Vagina (tissue), 2 donors: Measurements from ENCODE around the gene NUP62. TPM values are rescaled to one million over a fixed set of nuclear protein-coding genes. Genes with fewer than 3 reads are reported as not detected.

Experiments
- DNase-seq, 2 donors: peaks; one replicate each; pipeline ENCODE4 v3.0.0-alpha.2; 2017; ENCODE audit errors: extremely low spot score in 2 of 2
- H3K27ac ChIP-seq: fragments of 200-600 bp; sonication (generic); one replicate; pipeline ENCODE4 v1.5.1; 2019
- H3K27me3 ChIP-seq: fragments of 200-600 bp; sonication (generic); one replicate; pipeline ENCODE4 v1.5.1; 2019
- H3K36me3 ChIP-seq, 2 donors: fragments of 200-600 bp; sonication (generic); one replicate each; pipeline ENCODE4 v1.5.1; 2017 to 2019
- H3K4me1 ChIP-seq: fragments of 200-600 bp; sonication (generic); one replicate; pipeline ENCODE4 v1.5.1; 2019
- H3K4me3 ChIP-seq, 2 donors: fragments of 200-600 bp; sonication (generic); 1 replicate in 1 of 2; 2 replicates in 1 of 2; pipeline ENCODE4 v1.5.1; 2016 to 2019
- H3K9me3 ChIP-seq: fragments of 200-600 bp; sonication (generic); one replicate; pipeline ENCODE4 v1.5.1; 2019
- CTCF ChIP-seq, 3 experiments: fragments of 450-650 bp in 2 of 3; fragments of 200-600 bp in 1 of 3; sonication (generic) in 1 of 3; IDR thresholded peaks; one replicate each; pipeline ENCODE4 v1.5.1; 2017 to 2019; ENCODE audit warnings: antibody characterized with exemption in 3 of 3, mild to moderate bottlenecking in 2 of 3, moderate library complexity in 2 of 3
- POLR2A ChIP-seq, 2 donors: fragments of 450-650 bp; IDR thresholded peaks; one replicate each; pipeline ENCODE4 v1.6.1; 2017; ENCODE audit warnings: antibody characterized with exemption in 2 of 2, mild to moderate bottlenecking in 2 of 2, moderate library complexity in 2 of 2
- POLR2AphosphoS5 ChIP-seq, 2 donors: sonication (generic); formaldehyde crosslinking; IDR thresholded peaks; one replicate each; pipeline ENCODE4 v1.9.0; 2017; ENCODE audit warnings: antibody characterized with exemption in 2 of 2, mild to moderate bottlenecking in 2 of 2, low read depth in 1 of 2; ENCODE audit not compliant: insufficient read depth in 1 of 2
- intact Hi-C: fragments of 100-400 bp; cut with DNase I; formaldehyde crosslinking; loops from one replicate; pipeline ENCODE4 v1.15.1; 2023
- total RNA-seq: library from RNA; depleted of rRNA; stranded (reverse); fragments of >200 nt; gene quantifications from one replicate; pipeline ENCODE4 v1.2.3, GENCODE V29; 2016

The NUP62 gene
- total RNA-seq, 1 donor from 2014 or later, result 38.5 TPM

- intact Hi-C loops, result no loop called here
- no peaks in the 10 kb centered on the region for H3K27me3 ChIP-seq
- no peaks in the 10 kb centered on the region for H3K36me3 ChIP-seq
- no peak overlapping the region for H3K4me3 ChIP-seq
- no peak overlapping the region for H3K27ac ChIP-seq
- DNase-seq, result no peak
- no peaks in the 10 kb centered on the region for H3K9me3 ChIP-seq
- TF ChIP-seq POLR2A (IDR thresholded peaks at IDR 0.05), result no peak
- TF ChIP-seq CTCF (IDR thresholded peaks at IDR 0.05), result no peak
- TF ChIP-seq POLR2AphosphoS5 (IDR thresholded peaks at IDR 0.05; ENCODE audit: insufficient read depth in 1 of 2, low read depth in 1 of 2), result no peak
- peaks cover 16% of the 10 kb centered on the region for H3K4me1 ChIP-seq
Observed at GRCh38 chr19:49891393-49891792, 37.9 kb downstream of the NUP62 start.

- H3K4me1 ChIP-seq, result peaks cover 11% of the 10 kb centered on the region
- intact Hi-C loops, result no loop called here
- H3K4me3 ChIP-seq, result peak overlapping the region; percentile 26 to 37
- H3K27ac ChIP-seq, result peak overlapping the region; percentile 1
- no peaks in the 10 kb centered on the region for H3K9me3 ChIP-seq
- H3K36me3 ChIP-seq, result no peaks in the 10 kb centered on the region
- TF ChIP-seq POLR2AphosphoS5 (IDR thresholded peaks at IDR 0.05; ENCODE audit: insufficient read depth in 1 of 2, low read depth in 1 of 2) (peak in 1 of 2 donors; percentile 40), CTCF (IDR thresholded peaks at IDR 0.05) (peak in 1 of 3 experiments; percentile 1), POLR2A (IDR thresholded peaks at IDR 0.05) (no peak)
- H3K27me3 ChIP-seq, result no peaks in the 10 kb centered on the region
- no peak for DNase-seq
Observed at GRCh38 chr19:49890349-49891311, 38.7 kb downstream of the NUP62 start.

- Histone ChIP-seq H3K27me3 (no peaks in the 10 kb centered on the region), H3K36me3 (peaks cover 0 to 3% of the 10 kb centered on the region in 2 donors), H3K9me3 (no peaks in the 10 kb centered on the region), H3K27ac (peak overlapping the region; percentile 1), H3K4me1 (peaks cover 11% of the 10 kb centered on the region), H3K4me3 (peak overlapping the region; percentile 26 to 37)
- TF ChIP-seq POLR2AphosphoS5 (IDR thresholded peaks at IDR 0.05; ENCODE audit: insufficient read depth in 1 of 2, low read depth in 1 of 2), result peak in 1 of 2 donors; percentile 50
- peak in 2 of 3 experiments; percentile 13 to 68 for TF ChIP-seq CTCF (IDR thresholded peaks at IDR 0.05)
- TF ChIP-seq POLR2A (IDR thresholded peaks at IDR 0.05), result no peak
- DNase-seq, result no peak
- intact Hi-C loops, result no loop called here
Observed at GRCh38 chr19:49889687-49890348, 39.5 kb downstream of the NUP62 start.

- no peak overlapping the region for H3K4me3 ChIP-seq
- H3K27me3 ChIP-seq, result no peaks in the 10 kb centered on the region
- H3K27ac ChIP-seq, result no peak overlapping the region
Observed at GRCh38 chr19:49889038-49889686, 40.1 kb downstream of the NUP62 start.

More at GRCh38 chr19:49889038-49889686, 40.1 kb downstream of the NUP62 start:
- intact Hi-C loops, result no loop called here
- TF ChIP-seq POLR2A (IDR thresholded peaks at IDR 0.05), result no peak
- no peak for TF ChIP-seq POLR2AphosphoS5 (IDR thresholded peaks at IDR 0.05; ENCODE audit: insufficient read depth in 1 of 2, low read depth in 1 of 2)
- no peak for TF ChIP-seq CTCF (IDR thresholded peaks at IDR 0.05)
- H3K9me3 ChIP-seq, result no peaks in the 10 kb centered on the region
- no peak for DNase-seq
- H3K4me1 ChIP-seq, result peaks cover 11% of the 10 kb centered on the region
- peaks cover 4 to 10% of the 10 kb centered on the region in 2 donors for H3K36me3 ChIP-seq
